HG03045 (cell line): ENCODE data around the gene NPFFR2.
"Not testable (repeated sequence)": the region's sequence is repeated elsewhere in the genome, so short reads cannot be mapped to it uniquely, and the experiment has no call there.

Source experiments
- ATAC-seq: cut with Tn5 transposase; IDR thresholded peaks from one replicate; pipeline ENCODE4 v1.9.1; 2021; ENCODE audit warnings: mild to moderate bottlenecking, moderate library complexity; ENCODE audit not compliant: unreplicated experiment

The NPFFR2 gene

DNA sequence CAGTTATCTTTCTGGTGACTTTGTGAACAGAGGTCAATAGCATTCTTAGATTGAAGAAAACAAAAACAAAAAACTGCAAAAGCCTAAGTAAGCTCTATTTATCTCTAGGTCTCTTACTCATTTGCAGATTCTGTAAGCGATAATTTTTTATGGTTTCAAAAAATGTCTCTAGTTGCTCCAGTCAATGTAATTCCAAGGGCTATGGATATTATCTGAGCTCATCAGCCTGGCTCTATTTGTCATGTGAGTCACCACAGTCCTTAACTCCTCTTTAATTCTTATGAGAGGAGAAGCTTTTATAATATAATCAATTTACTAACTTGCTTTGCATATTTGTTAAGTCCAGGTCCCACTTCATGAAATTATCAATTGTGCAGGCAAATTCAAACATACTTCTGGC lies 79.1 kb downstream of the NPFFR2 start:
- no peak for ATAC-seq

DNA sequence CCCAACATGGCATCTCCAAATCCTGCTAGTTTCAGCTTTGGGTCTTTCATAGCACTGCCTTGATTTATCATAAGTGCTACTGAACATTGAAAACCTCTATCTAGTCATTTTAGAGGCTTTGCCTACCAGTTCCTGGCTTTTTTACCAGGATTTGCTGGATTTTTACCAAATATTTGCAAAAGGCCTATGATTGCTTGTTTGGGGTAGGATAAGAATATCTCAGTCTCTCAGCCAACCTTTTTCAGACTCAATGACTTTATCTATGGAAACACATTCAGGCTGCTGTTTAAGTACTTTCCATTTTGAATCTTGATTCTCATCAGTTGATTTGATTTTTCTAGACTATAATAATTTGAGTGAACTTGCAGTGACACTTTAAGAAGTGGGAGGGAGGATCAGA lies 80.1 kb downstream of the NPFFR2 start:
- no peak for ATAC-seq

DNA sequence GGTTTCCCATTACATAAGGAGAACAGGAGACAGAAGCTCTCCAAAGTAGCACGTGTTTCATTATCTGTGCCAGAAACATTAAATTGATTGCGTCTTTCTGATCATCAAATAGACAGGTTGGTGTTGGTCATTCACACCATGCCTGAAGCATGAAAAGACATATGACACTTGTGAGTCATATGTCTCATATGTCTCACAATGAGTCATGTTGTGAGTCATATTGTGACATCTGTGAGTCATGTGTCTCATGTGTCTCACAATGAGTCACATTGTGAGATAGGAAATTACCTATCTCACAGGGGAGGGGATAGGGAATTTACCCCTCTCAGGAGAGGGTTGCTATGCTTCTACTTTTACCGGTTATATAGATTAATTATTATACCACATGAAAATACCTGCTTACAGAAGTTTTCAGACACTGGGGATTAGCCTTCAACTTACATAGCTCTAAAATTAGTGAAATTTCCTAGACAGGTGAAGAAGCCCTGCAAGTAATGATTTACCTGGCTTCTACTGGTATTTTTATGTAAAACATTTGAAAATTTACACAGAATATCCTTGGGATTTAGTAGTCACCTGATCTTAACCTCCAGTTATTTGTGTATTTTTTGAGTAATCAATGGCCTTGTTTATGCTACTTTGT lies 80.8 kb downstream of the NPFFR2 start:
- peak; percentile 97 for ATAC-seq

DNA sequence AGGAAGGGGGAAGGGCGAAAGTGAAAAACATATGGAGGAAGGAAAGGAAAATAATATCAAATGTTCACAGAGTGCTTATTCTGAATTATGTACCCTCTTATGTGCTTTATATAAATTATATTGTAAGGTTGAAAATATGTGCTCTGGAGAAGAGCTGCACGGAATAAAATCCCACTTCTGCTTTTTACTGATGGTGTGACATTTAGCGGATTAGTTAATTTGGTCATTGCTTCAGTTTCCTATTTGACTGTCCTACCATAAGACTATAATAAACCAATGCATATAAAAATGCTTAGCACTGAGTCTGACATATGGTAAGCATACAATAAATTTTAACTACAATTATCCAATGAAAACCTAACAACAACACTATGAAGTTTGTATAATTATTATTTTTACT lies 86.2 kb downstream of the NPFFR2 start:
- no peak for ATAC-seq

DNA sequence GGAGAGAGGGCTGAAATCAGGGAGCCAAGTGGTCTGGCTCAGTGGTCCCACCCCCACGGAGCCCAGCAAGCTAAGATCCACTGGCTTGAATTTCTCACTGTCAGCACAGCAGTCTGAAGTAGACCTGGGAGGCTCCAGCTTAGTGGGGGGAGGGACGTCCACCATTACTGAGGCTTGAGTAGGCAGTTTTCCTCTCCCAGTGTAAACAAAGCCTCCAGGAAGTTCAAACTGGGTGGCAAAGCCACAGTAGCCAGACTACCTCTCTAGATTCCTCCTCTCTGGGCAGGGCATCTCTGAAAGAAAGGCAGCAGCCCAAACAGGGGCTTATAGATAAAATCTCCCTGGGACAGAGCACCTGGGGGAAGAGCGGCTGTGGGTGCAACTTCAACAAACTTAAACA lies 88.1 kb downstream of the NPFFR2 start:
- ATAC-seq = no peak

DNA sequence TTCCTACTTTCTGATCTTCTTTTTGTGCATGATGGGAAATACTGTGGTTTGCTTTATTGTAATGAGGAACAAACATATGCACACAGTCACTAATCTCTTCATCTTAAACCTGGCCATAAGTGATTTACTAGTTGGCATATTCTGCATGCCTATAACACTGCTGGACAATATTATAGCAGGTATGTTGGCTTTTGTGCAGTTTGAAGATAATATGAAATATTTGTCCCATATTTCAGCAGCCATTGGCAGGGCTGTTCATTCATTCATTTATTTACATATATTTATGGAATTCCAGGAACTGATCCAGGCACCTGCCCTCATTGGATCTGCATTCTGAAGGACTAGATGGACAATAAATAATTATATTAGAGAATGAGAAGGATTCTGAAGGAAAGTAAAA lies 96.9 kb downstream of the NPFFR2 start:
- ATAC-seq = no peak

DNA sequence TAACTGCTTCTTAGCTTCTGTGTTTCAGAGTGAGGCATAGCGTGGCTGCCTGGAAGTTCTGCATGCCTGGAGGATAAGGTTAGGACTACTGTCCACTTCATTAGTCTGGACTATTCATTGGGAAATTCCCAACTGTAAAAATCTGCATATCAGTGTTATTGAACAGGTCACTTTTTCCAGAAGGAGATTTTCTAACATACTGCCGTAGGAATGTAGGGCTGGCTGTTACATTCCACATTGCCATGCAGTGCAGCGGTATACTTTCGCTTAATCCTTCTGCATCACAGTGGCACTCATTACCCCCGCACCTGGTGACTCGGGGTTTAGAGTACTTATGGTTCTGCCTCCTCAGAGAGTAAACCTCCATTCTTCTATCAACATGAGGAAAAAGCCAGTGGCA lies 104.6 kb downstream of the NPFFR2 start:
- ATAC-seq = no peak

DNA sequence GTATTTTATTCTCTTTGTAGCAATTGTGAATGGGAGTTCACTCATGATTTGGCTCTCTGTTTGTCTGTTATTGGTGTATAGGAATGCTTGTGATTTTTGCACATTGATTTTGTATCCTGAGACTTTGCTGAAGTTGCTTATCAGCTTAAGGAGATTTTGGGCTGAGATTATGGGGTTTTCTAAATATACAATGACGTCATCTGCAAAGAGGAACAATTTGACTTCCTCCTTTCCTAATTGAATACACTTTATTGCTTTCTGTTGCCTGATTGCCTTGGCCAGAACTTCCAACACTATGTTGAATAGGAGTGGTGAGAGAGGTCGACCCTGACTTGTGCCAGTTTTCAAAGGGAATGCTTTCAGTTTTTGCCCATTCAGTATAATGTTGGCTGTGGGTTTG lies 108.2 kb downstream of the NPFFR2 start:
- ATAC-seq = not testable (repeated sequence)

DNA sequence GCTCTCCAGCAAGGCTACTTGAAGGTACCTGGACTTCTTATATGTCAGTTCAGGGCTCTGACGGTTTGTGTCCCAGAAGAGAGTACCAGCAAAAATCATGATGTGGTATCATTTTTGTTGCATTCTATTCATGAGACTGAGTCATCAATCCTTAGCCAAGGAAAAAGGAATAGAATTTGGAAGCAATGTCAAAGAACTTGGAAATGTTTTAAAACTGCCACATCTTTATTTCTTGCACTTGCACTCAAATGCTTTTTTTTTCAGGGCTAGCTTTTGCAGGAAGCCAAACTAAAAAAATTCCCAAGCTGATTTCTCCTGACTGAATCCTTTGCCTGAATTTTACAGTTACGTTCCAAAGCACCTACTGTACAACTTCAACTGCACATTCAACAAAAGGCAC lies 112.4 kb downstream of the NPFFR2 start:
- ATAC-seq = no peak

DNA sequence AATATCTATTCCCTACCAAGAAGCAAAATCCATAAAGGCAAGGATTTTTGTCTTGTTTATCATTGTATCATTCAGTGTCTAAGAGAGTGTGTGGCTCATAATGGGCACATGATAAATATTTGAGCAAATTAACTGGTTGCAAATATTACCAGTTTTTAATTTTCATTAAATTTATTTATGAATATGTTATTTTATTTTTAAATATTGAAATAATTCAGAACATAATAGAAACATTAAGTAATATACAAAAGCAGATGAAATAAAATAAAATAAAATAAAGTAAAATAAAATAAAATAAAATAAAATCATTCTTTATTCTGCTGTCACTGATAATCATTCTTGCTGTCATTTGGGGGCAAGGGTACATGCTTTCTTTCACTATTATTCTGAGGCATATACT lies 120.9 kb downstream of the NPFFR2 start:
- ATAC-seq = no peak

DNA sequence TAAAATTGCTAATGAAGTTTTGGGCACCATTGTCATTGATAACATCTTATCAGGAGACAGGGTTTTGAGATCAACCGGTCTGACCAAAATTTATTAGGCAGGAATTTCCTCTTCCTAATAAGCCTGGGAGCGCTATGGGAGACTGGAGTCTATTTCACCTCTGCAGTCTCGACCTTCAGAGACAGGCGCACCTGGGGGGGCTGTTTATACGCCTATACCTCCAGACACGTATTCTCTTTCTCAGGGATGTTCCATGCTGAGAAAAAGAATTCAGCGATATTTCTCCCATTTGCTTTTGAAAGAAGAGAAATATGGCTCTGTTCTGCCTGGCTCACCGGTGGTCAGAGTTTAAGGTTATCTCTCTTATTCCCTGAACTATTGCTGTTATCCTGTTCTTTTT lies 121.8 kb downstream of the NPFFR2 start:
- not testable (repeated sequence) for ATAC-seq

DNA sequence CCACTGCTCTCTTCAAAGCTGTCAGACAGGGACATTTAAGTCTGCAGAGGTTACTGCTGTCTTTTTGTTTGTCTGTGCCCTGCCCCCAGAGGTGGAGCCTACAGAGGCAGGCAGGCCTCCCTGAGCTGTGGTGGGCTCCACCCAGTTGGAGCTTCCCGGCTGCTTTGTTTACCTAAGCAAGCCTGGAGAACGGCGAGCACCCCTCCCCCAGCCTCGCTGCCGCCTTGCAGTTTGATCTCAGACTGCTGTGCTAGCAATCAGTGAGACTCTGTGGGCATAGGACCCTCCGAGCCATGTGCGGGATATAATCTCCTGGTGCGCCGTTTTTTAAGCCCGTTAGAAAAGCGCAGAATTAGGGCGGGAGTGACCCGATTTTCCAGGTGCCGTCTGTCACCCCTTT lies 137.5 kb downstream of the NPFFR2 start:
- ATAC-seq = not testable (repeated sequence)

DNA sequence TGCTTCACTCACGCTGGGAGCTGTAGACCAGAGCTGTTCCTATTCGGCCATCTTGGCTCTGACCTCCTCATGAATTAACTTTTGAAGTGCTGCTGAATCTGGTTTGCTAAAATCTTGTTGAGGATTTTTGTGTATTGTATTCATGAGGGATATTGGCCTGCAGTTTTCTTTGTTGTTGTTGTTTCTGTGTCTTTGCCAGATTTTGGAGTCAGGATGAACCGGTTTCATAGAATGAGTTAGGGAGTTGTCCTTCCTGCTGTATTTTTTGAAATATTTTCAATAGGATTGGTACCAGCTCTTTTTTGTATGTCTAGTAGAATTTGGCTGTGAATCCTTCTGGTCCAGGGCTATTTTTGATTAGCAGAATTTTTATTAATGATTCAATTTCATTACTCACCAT lies 138.1 kb downstream of the NPFFR2 start:
- ATAC-seq = no peak

DNA sequence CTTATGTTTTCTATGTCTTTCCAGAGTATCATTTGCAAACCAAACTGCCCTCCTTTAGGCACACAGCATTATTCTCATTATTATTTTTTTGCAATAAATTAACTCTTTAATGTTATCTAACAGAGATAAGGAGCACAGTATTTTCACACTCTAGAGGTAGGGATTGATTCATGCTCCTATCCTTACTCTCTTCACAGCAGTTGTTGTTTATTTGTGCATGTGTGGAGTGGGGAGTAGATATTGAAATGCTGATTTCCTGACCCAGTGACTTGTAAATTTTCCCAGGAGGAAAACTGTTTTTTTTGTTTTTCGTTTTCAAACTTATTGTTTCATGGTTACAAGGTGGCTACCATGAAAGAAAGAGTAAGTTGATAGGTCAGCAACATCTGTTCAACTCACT lies 140.0 kb downstream of the NPFFR2 start:
- no peak for ATAC-seq

DNA sequence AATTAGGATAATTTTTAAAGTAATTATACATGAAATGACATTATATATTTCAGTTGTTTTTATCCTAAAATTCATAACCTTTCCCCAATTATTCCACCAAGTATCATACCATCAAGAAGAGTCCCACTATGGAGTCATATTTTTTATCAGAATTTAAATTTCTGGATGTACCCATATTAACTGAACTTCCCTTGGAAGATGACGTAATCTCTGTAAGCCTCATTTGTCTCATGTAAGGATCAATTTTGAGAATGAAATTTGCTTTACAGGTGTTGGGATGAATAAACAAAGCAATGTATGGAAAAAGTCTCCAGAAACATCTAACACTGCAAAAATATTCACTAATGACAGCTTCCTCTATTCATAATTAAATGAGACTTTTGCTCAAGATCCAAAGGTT lies 147.5 kb downstream of the NPFFR2 start:
- ATAC-seq = no peak

DNA sequence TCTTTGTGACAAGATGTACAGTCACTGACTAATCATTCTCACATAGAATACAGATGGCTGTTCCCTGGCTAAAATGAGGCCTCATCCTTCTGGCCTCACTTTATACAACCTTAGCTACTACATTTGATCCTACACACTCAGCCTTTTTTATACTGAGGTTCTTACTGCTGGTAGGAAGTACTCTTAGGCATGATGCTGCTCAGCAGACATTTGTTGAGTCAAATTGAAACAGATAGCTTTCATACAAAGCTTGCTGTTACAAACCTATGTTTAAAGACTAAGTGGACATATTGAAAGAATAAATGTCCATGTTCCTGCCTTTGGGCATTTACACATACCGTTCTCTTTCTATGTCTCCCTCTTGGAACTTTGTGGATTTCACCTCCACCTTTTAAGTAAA lies 154.9 kb downstream of the NPFFR2 start:
- ATAC-seq = no peak

DNA sequence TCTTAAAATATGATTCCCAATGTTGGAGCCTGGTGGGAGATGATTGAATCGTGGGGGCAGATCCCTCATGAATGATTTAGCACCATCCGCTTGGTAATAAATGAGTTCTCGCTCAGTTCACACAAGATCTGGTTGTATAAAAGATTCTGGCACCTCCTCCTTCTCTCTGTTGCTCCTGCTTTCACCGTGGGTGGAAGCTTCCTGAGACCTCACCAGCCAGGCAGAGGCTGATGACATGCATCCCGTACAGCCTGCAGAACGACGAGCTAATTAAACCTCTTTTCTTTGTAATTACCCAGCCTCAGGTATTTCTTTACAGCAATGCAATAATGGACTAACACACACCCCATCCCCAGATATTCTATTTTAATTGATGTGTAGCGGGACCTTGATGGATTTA lies 162.2 kb downstream of the NPFFR2 start:
- no peak for ATAC-seq

DNA sequence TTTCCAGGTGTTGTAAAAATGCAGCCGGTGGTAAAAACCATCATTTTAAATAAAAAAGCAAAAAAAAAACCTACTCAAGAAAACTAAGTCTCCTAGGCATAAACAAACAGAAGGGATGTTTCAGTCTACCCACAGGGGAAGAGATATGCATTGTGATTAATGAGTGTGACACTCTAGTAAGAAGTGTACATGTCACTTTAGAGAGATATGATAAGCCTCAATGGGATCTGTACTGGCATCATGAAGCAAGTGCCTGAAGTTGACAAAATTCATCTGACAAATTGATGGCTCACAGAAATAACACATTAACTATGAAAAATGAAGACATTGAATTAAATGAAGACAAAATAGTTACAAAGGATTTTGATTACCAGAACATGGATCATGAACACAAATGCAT lies 162.7 kb downstream of the NPFFR2 start:
- ATAC-seq = no peak
